ENCODE results near the gene CD2. TPM values are rescaled to one million over a fixed set of nuclear protein-coding genes. Genes with fewer than 3 reads are reported as not detected.

Gene CD2
- total and polyA plus RNA-seq, 8 donors = 1.7 to 14.3 (median 3.9) TPM; not detected in 1

DNA sequence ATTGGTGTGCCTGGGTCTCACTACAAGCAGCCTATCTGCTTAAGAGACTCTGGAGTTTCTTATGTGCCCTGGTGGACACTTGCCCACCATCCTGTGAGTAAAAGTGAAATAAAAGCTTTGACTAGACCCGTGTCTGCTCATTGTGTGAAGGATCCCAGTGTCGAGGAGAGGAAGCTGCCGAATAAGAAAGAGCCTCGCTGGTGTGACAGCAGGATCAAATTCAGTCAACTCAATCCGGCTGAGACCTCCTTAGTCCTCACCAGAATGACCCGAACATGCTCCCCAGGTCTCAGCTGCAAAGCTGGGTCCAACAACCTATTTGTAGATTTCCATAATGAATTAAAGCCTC, 14.8 kb downstream of the CD2 start:
- peak overlapping the region in 2 of 5 donors; percentile 18 to 30 for H3K27ac ChIP-seq
- TF ChIP-seq, protein P1, sequence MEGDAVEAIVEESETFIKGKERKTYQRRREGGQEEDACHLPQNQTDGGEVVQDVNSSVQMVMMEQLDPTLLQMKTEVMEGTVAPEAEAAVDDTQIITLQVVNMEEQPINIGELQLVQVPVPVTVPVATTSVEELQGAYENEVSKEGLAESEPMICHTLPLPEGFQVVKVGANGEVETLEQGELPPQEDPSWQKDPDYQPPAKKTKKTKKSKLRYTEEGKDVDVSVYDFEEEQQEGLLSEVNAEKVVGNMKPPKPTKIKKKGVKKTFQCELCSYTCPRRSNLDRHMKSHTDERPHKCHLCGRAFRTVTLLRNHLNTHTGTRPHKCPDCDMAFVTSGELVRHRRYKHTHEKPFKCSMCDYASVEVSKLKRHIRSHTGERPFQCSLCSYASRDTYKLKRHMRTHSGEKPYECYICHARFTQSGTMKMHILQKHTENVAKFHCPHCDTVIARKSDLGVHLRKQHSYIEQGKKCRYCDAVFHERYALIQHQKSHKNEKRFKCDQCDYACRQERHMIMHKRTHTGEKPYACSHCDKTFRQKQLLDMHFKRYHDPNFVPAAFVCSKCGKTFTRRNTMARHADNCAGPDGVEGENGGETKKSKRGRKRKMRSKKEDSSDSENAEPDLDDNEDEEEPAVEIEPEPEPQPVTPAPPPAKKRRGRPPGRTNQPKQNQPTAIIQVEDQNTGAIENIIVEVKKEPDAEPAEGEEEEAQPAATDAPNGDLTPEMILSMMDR (IDR thresholded peaks at IDR 0.05) = no peak
- no peak for TF ChIP-seq EP300 (IDR thresholded peaks at IDR 0.05)
- TF ChIP-seq POLR2A (IDR thresholded peaks at IDR 0.05) = no peak
- no peak for TF ChIP-seq POLR2AphosphoS5 (IDR thresholded peaks at IDR 0.05)
- no peak overlapping the region for H3K4me3 ChIP-seq
- DNase-seq = no peak
- no peaks in the 10 kb centered on the region for H3K36me3 ChIP-seq
- H3K4me1 ChIP-seq = peaks cover 0 to 6% (median 0%) of the 10 kb centered on the region in 4 donors
- intact Hi-C loops (cut with DNase I; ENCODE audit: low total_unique reads) = no loop called here
- peaks cover 0 to 7% (median 0%) of the 10 kb centered on the region in 4 donors for H3K9me3 ChIP-seq
- 63 to 81% (median 76%) methylated on average over 6 of the region's 6 CpGs for WGBS, 5 donors
- no peaks in the 10 kb centered on the region for H3K27me3 ChIP-seq

DNA sequence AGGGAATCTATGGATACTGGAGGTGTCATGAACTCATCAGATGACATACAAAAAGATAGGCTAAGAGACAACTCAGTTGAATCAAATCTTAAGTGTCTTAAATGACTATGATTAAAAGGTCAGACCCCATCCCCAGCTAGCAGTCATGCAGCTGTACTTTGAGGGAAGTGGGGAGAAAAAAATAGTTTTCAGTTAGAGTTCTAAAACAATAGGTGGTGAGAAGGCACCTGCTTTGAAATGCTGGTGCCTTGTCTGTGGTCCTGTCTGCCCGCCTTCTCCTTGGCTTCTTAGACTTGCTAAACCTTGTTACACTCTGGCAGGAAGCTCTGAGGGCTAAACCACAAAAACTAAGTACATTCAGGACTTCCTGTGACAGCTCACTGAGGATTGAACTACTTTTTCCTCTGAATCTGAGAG, 15.3 kb downstream of the CD2 start:
- Histone ChIP-seq H3K9me3 (peaks cover 0 to 7% (median 0%) of the 10 kb centered on the region in 4 donors), H3K27ac (peak overlapping the region in 3 of 5 donors; percentile 18 to 39 (median 30)), H3K4me1 (peaks cover 0 to 6% (median 0%) of the 10 kb centered on the region in 4 donors), H3K4me3 (no peak overlapping the region), H3K36me3 (no peaks in the 10 kb centered on the region), H3K27me3 (no peaks in the 10 kb centered on the region)
- intact Hi-C loops (cut with DNase I; ENCODE audit: low total_unique reads) = no loop called here
- TF ChIP-seq POLR2A (IDR thresholded peaks at IDR 0.05) (no peak), POLR2AphosphoS5 (IDR thresholded peaks at IDR 0.05) (no peak), EP300 (IDR thresholded peaks at IDR 0.05) (no peak)
- TF ChIP-seq, protein P1 (IDR thresholded peaks at IDR 0.05) = no peak
- WGBS, 5 donors = 40 to 81% (median 67%) methylated on average over 1 of the region's 1 CpG
- peak in 1 of 2 donors; percentile 64 for DNase-seq

DNA sequence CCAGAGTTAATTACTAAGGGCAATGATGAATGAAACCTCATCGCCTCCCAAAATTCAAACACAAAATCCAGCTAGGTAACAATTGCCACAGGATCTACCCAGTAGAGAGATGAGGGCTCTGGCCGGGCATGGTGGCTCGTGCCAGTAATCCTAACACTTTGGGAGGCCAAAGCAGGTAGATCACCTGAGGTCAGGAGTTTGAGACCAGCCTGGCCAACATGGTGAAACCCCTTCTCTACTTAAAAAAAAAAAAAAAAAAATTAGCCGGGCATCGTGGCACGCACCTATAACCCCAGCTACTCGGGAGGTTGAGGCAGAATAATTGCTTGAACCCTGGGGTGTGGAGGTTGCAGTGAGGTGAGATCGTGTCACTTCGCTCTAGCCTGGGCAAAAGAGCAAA, 15.8 kb downstream of the CD2 start:
- no peak for DNase-seq
- H3K36me3 ChIP-seq = no peaks in the 10 kb centered on the region
- peaks cover 0 to 6% (median 0%) of the 10 kb centered on the region in 4 donors for H3K4me1 ChIP-seq
- H3K4me3 ChIP-seq = no peak overlapping the region
- H3K27ac ChIP-seq = peak overlapping the region in 3 of 5 donors; percentile 5 to 39 (median 9)
- peaks cover 0 to 7% (median 0%) of the 10 kb centered on the region in 4 donors for H3K9me3 ChIP-seq
- intact Hi-C loops (cut with DNase I; ENCODE audit: low total_unique reads) = no loop called here
- no peaks in the 10 kb centered on the region for H3K27me3 ChIP-seq
- WGBS, 5 donors = 74 to 84% (median 78%) methylated on average over 9 of the region's 9 CpGs
- TF ChIP-seq POLR2AphosphoS5 (IDR thresholded peaks at IDR 0.05) (no peak), EP300 (IDR thresholded peaks at IDR 0.05) (no peak), POLR2A (IDR thresholded peaks at IDR 0.05) (no peak)
- TF ChIP-seq, protein P1 (IDR thresholded peaks at IDR 0.05) = no peak

DNA sequence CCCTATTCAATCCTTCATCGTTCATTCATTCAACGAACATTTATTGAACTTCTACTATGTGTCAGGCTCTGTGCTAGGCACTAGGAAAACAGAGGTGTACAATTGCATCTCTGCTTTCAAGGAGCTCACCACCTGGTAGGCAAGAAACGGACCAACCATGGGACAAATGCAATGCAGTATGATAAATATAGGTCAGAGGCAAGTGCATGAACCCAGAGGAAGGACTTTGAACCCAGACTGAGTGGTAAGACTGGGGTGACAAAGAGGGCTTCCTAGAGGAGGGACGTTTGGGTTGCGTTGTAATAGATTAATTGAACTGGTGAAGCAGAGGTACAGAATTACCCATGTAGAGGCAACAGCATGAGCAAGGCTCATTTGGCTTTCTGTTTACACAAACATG, 16.4 kb downstream of the CD2 start:
- WGBS, 5 donors = 50 to 60% (median 53%) methylated on average over 5 of the region's 5 CpGs
- TF ChIP-seq POLR2AphosphoS5 (IDR thresholded peaks at IDR 0.05) = no peak
- no peaks in the 10 kb centered on the region for H3K27me3 ChIP-seq
- intact Hi-C loops (cut with DNase I; ENCODE audit: low total_unique reads) = no loop called here
- H3K4me3 ChIP-seq = no peak overlapping the region
- no peak for DNase-seq
- H3K9me3 ChIP-seq = peaks cover 0 to 7% (median 0%) of the 10 kb centered on the region in 4 donors
- peak overlapping the region in 1 of 5 donors; percentile 5 for H3K27ac ChIP-seq
- H3K4me1 ChIP-seq = peaks cover 0 to 6% (median 0%) of the 10 kb centered on the region in 4 donors
- H3K36me3 ChIP-seq = no peaks in the 10 kb centered on the region

DNA sequence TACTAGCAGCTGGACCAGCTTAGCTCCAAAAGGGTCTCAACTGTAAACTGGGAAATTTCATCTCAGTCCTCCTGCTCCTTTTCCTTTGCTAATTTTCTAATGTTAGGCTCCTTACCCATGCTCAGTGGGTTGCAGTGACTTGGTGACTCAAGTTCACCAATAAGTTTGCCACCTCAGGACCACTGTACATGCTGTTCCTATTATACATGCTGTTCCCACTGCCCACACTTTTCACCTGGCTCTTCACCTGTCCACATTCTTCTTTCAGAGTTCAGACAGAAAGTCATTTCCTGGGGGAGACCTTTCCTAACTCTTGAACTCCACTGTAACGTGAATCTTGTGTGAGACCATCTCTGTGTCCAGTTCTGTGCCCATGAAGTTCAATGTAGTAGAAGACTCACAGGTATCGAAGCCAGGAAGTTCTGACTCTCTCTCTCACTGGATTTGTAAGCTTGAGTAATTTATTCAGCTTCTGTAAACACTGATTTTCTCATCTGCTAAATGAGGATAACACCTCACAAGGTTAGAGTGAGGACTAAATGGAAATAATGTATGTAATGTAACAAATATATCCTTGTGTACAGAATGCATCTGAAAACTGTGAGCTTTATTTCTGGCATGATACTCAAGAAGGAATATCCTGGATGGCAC, 17.9 kb downstream of the CD2 start:
- TF ChIP-seq EP300 (IDR thresholded peaks at IDR 0.05) = no peak
- TF ChIP-seq POLR2AphosphoS5 (IDR thresholded peaks at IDR 0.05) = no peak
- TF ChIP-seq POLR2A (IDR thresholded peaks at IDR 0.05) = no peak
- TF ChIP-seq, protein P1 (IDR thresholded peaks at IDR 0.05) = no peak
- intact Hi-C loops (cut with DNase I; ENCODE audit: low total_unique reads) = no loop called here
- WGBS, 5 donors = 75 to 90% (median 83%) methylated on average over 2 of the region's 2 CpGs
- Histone ChIP-seq H3K9me3 (peaks cover 0 to 7% (median 0%) of the 10 kb centered on the region in 4 donors), H3K27me3 (no peaks in the 10 kb centered on the region), H3K27ac (no peak overlapping the region), H3K4me1 (peaks cover 0 to 6% (median 0%) of the 10 kb centered on the region in 4 donors), H3K36me3 (no peaks in the 10 kb centered on the region), H3K4me3 (no peak overlapping the region)
- DNase-seq = no peak

All from stomach (tissue), 9 donors.